Stimulated activated CD4-positive, alpha-beta T cell treated with anti-CD3 and anti-CD28 coated beads, Interleukin-2, amount 100 ng/mL, for 24 hours (primary cell): Measurements from ENCODE around the gene SLAMF1.
"Not testable (repeated sequence)": the region's sequence is repeated elsewhere in the genome, so short reads cannot be mapped to it uniquely, and the experiment has no call there.

ENCODE experiments used
- DNase-seq, 2 donors: peaks; one replicate each; pipeline ENCODE4 v3.0.0-alpha.2; 2020

Gene SLAMF1, protein sequence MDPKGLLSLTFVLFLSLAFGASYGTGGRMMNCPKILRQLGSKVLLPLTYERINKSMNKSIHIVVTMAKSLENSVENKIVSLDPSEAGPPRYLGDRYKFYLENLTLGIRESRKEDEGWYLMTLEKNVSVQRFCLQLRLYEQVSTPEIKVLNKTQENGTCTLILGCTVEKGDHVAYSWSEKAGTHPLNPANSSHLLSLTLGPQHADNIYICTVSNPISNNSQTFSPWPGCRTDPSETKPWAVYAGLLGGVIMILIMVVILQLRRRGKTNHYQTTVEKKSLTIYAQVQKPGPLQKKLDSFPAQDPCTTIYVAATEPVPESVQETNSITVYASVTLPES

DNA sequence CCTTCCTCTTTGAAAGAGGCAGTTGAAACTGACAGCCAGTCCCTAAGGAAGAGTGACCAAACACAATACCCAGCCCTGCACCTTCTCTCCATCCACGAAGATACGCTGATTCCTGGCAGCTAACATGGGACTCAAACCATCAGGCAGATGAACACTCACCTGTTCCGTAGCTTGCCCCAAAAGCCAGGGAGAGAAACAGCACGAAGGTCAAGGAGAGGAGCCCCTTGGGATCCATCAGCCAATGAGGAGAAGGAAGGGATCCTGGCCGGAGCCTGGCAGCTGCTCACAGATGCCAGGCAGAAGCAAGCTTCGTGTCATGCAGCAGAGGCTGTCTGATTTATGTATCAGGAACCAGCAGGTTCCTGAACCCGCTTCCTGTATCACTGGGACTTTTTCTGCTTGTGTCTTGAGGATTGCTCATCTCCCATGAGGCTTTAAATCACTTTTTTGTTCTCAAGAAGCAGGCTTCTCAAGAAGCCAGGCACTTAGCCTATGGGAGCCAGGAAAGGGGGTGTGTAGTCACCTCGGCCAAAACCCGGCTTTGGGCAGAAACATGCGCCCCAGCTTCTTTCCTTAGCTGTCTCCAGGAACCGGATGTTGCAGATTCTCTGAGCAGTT lies at the start of gene SLAMF1:
TSS of gene SLAMF1 (minus strand) at position 334 of the 618 bp plus-strand sequence. CDS start at position 235, 99 bp downstream.
- peak; percentile 55 to 67 for DNase-seq

DNA sequence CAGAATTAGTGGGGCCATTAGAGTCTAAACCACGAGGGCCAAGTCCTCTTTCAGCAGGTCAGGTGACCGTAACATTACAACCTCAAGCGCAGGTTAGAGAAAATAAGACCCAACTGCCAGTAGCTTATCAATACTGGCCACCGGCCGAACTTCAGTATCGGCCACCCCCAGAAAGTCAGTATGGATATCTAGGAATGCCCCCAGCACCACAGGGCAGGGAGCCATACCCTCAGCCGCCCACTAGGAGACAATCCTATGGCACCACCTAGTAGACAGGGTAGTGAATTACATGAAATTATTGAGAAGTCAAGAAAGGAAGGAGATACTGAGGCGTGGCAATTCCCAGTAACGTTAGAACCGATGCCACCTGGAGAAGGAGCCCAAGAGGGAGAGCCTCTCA lies 45.5 kb upstream of the SLAMF1 start:
- DNase-seq, result not testable (repeated sequence)

DNA sequence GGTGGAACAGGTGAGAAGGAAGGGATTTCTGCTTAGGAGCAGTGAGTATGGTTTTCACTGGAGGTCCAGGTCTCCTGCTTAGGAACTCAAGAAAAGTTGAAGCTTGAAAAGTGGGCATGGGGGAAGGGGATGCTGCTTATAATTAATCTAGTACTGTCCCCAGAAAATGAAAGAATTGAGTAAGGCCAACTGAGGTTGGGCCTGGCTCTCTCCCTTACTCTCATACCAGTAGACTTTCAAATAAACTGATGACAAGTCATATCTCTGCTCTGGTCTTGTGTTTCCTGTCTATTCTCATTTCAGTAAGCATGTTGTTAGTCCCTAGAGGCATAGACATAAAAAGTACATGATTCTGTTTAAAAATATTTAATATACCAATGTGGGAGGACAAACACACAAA lies 38.4 kb upstream of the SLAMF1 start:
- no peak for DNase-seq

DNA sequence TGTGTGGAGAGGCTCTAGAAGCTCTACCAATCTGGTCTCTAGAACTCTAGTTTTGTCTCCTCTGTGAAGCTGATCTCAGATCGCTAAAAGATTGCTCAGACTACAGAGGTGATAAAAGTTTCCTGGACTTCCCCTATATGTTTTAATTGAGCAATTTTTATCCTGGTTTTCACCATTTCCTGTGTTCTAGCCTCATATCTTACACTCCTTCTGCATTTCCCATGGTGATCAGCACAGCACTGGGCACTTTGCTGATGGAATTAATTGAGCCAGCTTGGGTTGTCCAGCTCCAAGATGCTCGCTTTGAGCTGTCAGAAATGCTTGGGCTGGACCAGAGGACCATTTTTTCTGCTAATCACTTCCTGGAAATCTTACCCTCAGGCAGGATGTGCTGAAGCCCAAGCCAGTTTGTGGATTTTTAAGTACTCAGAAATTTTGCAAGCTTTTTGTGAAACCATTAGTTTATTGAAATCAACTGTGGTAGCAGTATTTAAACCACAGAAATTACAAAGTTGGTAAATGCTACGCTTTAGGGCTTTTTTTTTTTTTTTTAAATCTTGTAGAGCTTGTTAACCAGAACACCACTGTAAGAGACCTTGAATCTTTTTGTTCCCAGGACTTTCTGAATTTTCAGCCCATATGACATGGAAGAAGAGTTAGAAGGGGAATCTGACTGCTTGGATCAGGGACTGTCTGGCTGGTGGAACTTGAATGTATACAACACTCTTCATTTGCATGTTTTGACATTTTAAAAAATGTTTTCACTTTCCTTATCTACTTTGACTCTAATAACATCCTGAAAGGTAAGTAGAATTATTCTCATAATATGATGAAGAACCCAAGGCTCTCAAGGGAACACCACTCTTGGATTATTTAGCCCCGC lies 36.4 kb upstream of the SLAMF1 start:
- no peak for DNase-seq

- no peak for DNase-seq
Measured at GRCh38 chr1:160681891-160682140, 35.0 kb upstream of the SLAMF1 start.

DNA sequence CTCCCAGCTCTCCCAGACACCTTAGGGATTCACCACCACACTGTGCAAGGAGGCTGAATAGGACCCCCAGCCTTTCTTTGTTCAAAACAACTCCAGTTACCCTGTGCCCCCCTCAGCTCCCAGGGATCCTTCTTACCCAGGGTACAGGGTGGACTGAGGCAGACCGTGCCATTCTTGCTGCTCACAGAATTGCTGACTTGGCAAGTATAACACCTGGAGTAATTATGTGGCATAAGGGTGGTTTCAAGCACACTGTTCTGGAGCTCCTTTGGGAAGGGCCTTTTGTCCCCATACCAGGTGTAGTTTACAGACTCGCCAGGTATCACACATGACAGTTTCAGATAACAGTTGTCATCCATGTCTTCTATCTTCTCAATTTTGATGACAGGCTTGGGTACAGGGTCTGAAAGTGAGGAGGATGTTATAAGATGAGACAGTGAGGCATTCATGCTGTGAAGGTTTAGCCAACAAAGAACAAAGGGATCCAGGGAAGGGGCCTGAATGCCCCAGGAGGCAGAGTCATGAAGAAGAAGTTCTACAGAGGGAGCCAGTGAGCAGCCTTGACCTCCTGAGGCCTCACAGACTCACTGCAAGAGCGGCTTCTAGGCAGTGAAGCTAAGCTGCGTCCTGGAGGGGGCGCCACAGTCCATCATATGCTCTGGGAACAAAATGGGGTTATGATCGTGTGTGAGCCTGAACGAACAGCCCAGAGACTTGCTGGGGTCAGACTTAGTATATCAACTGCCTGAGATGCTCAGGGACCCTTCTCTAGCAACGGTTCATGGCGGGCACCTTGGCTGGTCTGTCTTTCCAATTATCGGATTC lies 34.4 kb upstream of the SLAMF1 start:
- peak; percentile 87 to 91 for DNase-seq

DNA sequence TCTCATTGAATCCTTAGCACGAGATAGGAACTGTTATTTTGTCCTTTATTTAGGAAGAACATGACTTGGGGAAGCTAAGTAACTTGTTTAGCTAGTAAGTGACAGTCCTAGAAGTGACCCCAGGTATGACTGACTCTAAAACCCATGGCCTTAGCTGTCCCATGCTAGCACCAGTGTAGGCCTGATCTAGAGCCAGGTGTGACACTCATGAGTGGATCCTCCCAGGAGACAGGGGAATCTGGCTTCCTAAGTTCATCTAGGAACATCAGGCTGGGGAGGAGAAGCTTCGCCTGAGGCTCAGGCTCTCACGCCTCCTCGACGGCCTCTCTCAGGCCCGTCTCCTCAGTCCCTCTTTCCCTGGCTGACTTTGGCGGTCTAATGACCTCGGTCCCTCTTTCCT lies 33.6 kb upstream of the SLAMF1 start:
- no peak for DNase-seq

DNA sequence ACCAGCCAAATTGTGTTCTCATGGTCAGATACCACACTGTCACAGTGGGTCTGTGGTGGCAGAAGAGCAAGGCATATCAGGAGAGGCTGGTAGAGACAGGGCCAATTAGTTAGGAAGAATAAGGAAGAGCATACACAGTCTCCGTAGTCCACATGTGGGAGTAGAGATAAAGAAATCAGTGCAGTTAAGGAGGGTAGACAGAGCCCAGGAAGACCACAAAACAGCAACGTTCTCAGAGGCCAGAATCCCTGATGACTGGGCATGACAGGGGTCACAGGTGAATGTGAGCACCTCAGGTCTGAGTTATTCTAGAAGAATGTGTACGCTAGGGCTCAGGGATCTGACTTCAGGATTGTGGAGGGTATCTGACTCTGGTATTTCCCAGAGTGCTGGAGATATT lies 33.0 kb upstream of the SLAMF1 start:
- no peak for DNase-seq

- DNase-seq, result no peak
Measured at GRCh38 chr1:160676869-160677597, 30.2 kb upstream of the SLAMF1 start.

- peak; percentile 74 to 80 for DNase-seq
Measured at GRCh38 chr1:160675641-160676410, 29.0 kb upstream of the SLAMF1 start.

DNA sequence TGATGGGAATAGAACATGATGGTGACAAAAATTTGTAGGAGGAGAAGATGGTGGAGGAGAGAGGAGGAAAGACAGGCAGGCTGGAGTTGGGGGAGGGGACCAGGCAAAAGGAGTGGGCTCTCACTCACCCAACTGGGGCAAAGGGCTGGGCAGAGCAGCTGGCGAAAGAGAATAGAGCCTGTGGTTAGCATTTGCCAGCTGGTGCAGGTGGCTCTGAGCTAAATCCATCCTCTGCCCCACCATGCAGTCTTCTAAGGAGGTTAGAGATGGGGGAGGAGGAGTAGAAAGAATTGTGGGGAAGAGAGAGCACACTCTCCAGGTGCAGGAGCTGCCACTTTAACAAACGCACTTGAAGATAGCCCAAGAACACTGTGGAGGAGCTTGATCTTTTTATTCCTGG lies 27.6 kb upstream of the SLAMF1 start:
- DNase-seq, result no peak

DNA sequence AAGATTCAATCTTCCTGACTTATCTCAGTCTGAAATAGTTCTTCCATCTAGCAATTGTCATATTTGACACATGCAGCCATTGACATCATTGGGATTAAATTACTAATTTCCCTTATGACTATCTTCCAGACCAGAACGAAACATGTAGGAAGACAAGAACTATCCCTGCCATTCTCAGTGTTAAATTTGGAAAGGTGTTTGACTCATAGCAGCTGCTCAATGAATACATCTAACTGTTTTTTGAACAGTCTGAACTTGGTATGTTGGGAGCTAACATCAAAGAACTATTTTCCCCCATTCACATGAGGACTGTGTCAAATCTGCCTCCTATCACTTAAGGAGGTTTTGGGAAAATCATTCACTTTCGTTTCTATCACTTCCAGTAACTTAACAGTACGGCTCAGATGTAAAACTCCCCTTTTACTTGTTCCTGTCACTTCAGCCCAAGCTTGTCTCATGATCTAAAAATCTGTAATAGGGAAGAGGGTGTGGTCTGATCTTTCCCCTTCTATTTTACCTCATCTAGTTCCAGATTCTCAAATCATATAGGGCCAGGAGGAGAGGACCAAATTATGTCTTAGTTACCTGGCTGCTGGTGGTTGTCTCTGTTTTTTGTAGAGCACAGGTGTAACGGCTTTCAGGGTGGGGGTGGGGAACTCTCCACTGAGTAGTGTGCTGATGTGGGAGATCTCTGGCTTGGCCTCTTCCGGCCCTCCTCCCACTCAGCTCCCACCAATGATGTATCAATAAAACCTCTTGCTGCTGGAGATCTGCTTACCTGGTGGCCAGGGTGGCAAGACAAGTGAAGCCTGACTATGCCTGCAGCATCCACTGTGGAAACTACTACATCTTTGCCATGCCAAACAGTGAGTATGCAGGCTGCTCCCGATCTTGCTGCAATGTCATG lies 26.2 kb upstream of the SLAMF1 start:
- DNase-seq, result peak in 1 of 2 donors; percentile 40

- no peak for DNase-seq
Measured at GRCh38 chr1:160671603-160672517, 25.0 kb upstream of the SLAMF1 start.

DNA sequence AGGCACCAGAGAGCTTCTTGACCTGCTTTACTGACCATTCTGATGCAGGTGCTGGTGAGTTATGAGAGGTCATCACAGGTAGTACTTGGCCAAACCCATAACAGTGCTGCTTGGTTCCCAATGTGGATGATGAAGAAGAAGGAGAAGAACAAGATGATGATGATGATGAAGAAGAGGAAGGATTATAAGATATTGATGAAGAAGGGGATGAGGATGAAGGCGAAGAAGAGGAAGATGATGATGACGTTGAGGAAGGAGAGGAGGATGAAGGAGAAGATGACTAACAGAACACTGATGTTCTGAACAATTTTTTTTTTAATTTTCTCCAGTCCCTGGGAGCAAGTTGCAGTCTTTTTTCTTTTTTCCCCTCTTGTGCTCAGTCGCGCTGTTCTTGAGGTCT lies 23.9 kb upstream of the SLAMF1 start:
- DNase-seq, result no peak

DNA sequence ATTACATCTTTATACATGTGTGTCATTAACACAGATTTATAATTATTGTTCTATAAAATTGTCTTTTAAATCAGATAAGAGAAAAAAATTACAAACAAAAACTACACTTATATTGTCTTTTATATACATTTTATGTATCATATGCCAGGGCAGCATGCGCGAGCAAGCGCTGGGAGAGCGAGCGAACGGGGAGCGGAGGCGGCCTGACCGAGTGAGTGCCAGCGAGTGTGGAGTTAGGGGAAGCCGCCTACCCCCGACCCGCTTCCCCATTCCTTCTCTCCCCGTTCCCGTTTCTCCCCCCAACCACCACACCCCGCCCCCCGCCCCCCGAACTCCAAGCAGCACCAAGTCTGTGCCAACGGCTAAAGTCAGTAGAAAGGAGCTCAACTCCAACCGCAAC lies 23.0 kb upstream of the SLAMF1 start:
- no peak for DNase-seq

DNA sequence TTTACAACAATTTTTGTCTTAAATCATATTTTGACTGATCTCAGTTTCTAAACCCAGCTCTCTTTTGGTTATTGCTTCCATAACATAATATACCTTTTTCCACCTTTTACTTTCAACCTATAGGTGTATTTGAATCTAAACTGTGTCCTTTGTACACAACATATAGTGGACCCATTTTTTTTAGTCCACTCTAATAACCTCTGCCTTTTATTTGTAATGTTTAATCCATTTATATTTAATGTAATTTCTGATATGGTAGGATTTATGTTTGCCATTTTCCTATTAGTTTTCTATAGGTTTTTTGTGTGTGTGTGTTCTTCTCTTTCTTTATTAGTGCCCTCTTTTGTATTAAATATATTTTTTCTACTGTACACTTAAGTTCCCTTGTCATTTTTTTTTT lies 22.4 kb upstream of the SLAMF1 start:
- DNase-seq, result no peak

DNA sequence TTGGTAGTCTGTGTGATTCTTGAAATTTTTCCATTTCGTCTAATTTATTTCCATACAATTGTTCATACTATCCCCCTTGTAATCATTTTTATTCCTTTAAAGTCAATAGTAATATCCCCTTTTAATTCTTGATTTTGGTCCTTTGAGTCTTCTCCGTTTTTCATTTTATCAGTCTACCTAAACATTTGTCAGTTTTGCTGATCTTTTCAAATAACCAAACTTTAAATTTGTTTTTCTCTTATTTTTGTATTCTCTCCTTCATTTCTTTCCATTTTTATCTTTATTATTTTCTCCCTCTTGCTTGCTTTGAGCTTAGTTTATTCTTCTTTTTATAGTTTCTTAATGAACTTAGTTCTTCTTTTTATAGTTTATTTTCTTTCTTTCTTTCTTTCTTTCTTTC lies 21.1 kb upstream of the SLAMF1 start:
- no peak for DNase-seq

DNA sequence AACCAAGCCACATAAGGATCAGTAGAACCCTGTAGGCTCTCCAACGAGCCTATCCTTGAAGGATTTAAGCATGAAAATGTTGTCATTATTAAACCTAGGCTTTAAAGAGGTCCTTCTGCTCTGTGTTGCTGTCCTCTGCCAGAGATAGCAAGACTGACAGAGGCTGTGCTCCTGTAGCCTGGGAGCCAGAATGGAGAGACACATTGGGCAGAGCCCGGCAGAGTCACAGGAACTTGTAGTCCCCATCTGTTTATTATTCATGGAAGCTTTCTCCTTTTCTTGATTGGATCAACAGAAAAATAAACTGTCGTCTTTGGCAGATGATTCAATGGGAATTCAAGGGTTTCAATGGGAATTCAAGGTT lies 19.2 kb upstream of the SLAMF1 start:
- no peak for DNase-seq

GRCh38 chr1:160665330-160666078 lies 18.7 kb upstream of the SLAMF1 start:
- DNase-seq, result peak in 1 of 2 donors; percentile 44
